HFFc6 (cell line): ENCODE measurements around the gene ABHD12. TPM values are rescaled to one million over a fixed set of nuclear protein-coding genes. Genes with fewer than 3 reads are reported as not detected.
A peak's percentile ranks its signal among the peaks of the same experiment; 100 is the strongest.

Experiments used
- DNase-seq: peaks from one replicate; pipeline ENCODE4 v3.0.0-alpha.2; 2018
- H3K27ac Mint-ChIP-seq: 2 replicates; pipeline ENCODE4 v1.8.0; 2020; ENCODE audit warnings: mild to moderate bottlenecking, mixed read lengths
- H3K27me3 Mint-ChIP-seq: 2 replicates; pipeline ENCODE4 v1.8.0; 2021; ENCODE audit warnings: mild to moderate bottlenecking, moderate library complexity, mixed read lengths; ENCODE audit not compliant: insufficient read depth
- H3K36me3 Mint-ChIP-seq: 2 replicates; pipeline ENCODE4 v1.8.0; 2021; ENCODE audit warnings: low read depth, mixed read lengths
- H3K4me1 Mint-ChIP-seq: 2 replicates; pipeline ENCODE4 v1.8.0; 2020; ENCODE audit warnings: low read depth, mixed read lengths
- H3K4me3 Mint-ChIP-seq: 2 replicates; pipeline ENCODE4 v1.8.0; 2020; ENCODE audit warnings: mild to moderate bottlenecking, moderate library complexity, mixed read lengths
- H3K9me3 Mint-ChIP-seq: 2 replicates; pipeline ENCODE4 v1.8.0; 2020; ENCODE audit warnings: mild to moderate bottlenecking, mixed read lengths
- total RNA-seq, 6 experiments: library from RNA; stranded (reverse); fragmentation: NEBNext Ultra II Directional; extraction: Animal tissue kit (Norgen Biotek cat#: 25700); gene quantifications; 2 replicates in 1 of 6; 3 replicates in 5 of 6; pipeline ENCODE4 v1.2.3, GENCODE V29; 2021
- TF ChIP-seq, protein P1 (sequence below): fragments of 200-600 bp; sonication (generic); IDR thresholded peaks from 2 replicates; pipeline ENCODE4 v1.5.0; 2021; ENCODE audit warnings: antibody characterized with exemption, mild to moderate bottlenecking

The ABHD12 gene
- total RNA-seq, 6 experiments from 2014 or later: 87.0 to 103 (median 98.9) TPM

DNA sequence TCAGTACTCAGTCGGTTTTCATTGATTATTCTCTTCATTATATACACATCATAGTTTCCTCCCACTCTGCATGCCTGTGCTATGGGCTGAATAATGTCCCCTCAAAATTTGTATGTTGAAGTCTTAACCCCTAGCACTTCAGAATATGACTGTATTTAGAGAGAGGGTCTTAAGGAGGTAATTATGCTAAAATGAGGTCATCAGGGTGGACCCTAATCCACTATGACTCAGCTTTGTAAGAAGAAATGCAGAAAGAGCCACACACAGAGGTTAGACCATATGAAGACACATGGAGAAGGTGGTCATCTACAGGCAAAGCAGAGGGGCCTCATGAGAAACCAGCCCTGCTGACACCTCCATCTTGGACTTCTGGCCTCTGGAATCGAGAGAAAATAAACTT is 15.8 kb downstream of the ABHD12 start:
- TF ChIP-seq, protein P1, sequence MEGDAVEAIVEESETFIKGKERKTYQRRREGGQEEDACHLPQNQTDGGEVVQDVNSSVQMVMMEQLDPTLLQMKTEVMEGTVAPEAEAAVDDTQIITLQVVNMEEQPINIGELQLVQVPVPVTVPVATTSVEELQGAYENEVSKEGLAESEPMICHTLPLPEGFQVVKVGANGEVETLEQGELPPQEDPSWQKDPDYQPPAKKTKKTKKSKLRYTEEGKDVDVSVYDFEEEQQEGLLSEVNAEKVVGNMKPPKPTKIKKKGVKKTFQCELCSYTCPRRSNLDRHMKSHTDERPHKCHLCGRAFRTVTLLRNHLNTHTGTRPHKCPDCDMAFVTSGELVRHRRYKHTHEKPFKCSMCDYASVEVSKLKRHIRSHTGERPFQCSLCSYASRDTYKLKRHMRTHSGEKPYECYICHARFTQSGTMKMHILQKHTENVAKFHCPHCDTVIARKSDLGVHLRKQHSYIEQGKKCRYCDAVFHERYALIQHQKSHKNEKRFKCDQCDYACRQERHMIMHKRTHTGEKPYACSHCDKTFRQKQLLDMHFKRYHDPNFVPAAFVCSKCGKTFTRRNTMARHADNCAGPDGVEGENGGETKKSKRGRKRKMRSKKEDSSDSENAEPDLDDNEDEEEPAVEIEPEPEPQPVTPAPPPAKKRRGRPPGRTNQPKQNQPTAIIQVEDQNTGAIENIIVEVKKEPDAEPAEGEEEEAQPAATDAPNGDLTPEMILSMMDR: no peak
- Mint-ChIP-seq H3K4me3 (no peak overlapping the region), H3K27me3 (no peaks in the 10 kb centered on the region; the same call in none of the 2 replicates), H3K9me3 (peaks cover 39% of the 10 kb centered on the region), H3K27ac (no peak overlapping the region), H3K4me1 (peaks cover 55% of the 10 kb centered on the region), H3K36me3 (peaks cover 71% of the 10 kb centered on the region)
- DNase-seq: no peak

DNA sequence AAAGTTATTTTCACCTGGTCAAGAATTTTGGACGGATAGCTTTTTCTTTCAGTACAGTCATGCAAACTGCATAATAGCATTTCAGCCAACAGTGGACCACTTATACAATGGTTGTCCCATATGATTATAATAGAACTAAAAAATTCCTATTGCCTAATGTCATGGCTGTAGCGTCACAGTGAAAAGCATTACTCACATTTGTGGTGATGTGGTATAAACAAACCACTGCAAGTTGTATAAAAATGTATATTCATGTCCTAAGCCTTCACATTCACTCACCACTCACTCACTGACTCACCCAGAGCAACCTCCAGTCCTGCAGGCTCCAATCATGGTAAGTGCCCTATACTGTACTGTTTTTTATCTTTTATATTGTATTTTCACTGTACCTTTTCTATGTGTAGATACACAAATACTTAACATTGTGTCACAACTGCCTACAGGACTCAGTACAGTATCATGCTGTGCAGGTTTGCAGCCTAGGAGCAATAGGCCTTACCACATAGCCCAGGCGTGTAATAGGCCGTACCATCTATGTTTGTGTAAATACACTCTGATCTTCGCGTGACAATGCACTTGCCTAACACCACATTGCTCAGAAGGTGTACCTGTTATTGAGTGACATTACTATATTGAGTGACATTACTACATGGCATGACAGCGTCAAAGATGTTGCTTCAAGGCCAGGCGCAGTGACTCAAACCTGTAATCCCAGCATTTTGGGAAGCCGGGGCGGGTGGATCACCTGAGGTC is 17.9 kb downstream of the ABHD12 start:
- peaks cover 50% of the 10 kb centered on the region for H3K9me3 Mint-ChIP-seq
- peak overlapping the region; percentile 15; the same call in 1 of the 2 replicates for H3K4me3 Mint-ChIP-seq
- no peaks in the 10 kb centered on the region; the same call in none of the 2 replicates for H3K27me3 Mint-ChIP-seq
- H3K4me1 Mint-ChIP-seq: peaks cover 55% of the 10 kb centered on the region
- peaks cover 71% of the 10 kb centered on the region for H3K36me3 Mint-ChIP-seq
- peak overlapping the region; percentile 86 for H3K27ac Mint-ChIP-seq
- TF ChIP-seq, protein P1: no peak
- peak; percentile 98 for DNase-seq

DNA sequence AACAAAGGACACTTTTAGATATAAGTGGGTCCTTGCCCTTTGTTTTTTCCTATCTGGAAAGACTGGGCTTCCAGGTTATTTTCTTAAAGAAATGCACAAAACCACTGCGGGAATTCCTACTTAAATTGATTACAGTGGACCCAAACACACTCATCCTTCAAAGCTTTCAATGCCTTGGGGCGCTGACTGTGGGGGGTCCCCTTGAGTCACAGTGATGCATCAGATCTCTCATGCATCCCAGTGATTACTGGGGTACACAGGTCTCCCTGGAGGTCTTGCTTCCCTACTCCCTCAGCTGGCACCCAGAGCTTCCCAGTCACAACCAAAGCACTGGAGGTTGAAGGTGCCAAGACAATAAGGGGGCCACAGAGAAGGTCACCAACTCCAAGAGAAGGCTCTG is 20.7 kb downstream of the ABHD12 start:
- no peak for DNase-seq
- peaks cover 75% of the 10 kb centered on the region for H3K36me3 Mint-ChIP-seq
- no peaks in the 10 kb centered on the region; the same call in none of the 2 replicates for H3K27me3 Mint-ChIP-seq
- H3K4me1 Mint-ChIP-seq: peaks cover 41% of the 10 kb centered on the region
- TF ChIP-seq, protein P1: no peak
- peaks cover 46% of the 10 kb centered on the region for H3K9me3 Mint-ChIP-seq
- no peak overlapping the region for H3K27ac Mint-ChIP-seq
- no peak overlapping the region for H3K4me3 Mint-ChIP-seq

DNA sequence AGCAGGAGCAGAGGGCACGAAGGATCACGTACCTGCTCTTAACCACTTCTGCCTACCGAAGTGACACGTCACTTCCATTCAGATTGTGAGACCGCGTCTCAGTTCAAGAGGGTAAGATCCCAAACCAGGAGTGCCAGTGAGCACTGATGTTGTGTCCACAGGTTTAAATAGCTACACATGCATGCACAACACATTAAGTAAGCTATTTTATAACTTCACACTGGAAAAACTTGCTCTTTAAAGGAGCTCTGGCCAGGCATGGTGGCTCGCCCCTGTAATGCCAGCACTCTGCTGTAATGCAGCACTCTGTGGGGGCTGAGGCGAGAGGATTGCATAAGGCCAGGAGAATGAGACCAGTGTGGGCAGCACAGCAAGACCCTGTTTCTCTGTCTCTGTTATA is 21.1 kb downstream of the ABHD12 start:
- H3K9me3 Mint-ChIP-seq: peaks cover 46% of the 10 kb centered on the region
- no peak for DNase-seq
- TF ChIP-seq, protein P1: no peak
- no peaks in the 10 kb centered on the region; the same call in none of the 2 replicates for H3K27me3 Mint-ChIP-seq
- peaks cover 72% of the 10 kb centered on the region for H3K36me3 Mint-ChIP-seq
- no peak overlapping the region for H3K27ac Mint-ChIP-seq
- H3K4me3 Mint-ChIP-seq: no peak overlapping the region
- H3K4me1 Mint-ChIP-seq: peaks cover 41% of the 10 kb centered on the region

DNA sequence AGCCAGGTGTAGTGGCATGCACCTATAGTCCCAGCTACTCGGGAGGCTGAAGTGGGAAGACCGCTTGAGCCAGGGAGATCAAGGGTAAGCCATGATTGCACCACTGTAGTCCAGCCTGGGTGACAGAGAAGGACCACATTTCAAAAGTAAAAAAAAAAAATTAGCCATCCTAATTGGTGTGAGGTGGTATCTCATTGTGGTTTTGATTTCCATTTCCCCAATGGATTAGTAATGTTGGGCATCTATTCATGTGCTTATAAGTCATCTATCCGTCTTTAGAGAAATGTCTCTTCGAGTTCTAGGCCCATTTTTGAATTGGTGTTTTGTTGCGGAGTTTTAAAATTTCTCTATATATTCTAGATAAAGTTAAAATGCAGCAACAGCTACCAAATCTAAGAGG is 21.7 kb downstream of the ABHD12 start:
- H3K36me3 Mint-ChIP-seq: peaks cover 72% of the 10 kb centered on the region
- TF ChIP-seq, protein P1: no peak
- H3K4me3 Mint-ChIP-seq: no peak overlapping the region
- no peak overlapping the region for H3K27ac Mint-ChIP-seq
- peaks cover 41% of the 10 kb centered on the region for H3K4me1 Mint-ChIP-seq
- H3K27me3 Mint-ChIP-seq: no peaks in the 10 kb centered on the region; the same call in none of the 2 replicates
- no peak for DNase-seq
- peaks cover 52% of the 10 kb centered on the region for H3K9me3 Mint-ChIP-seq
